DOHH2 (cell line): ENCODE measurements around the gene KRT8.

Experiments
- H3F3A ChIP-seq: fragments of 200-600 bp; sonication (generic), shearing (Covaris generic); 2 replicates; pipeline ENCODE4 v1.6.0; 2016; ENCODE audit warnings: antibody characterized with exemption, mild to moderate bottlenecking; ENCODE audit not compliant: control insufficient read depth, insufficient read depth
- H3K27ac ChIP-seq: fragments of 200-600 bp; sonication (generic); 2 replicates; pipeline ENCODE4 v1.5.1; 2014; ENCODE audit warnings: low read depth, mild to moderate bottlenecking, low read length, moderate library complexity
- H3K27me3 ChIP-seq: fragments of 200-600 bp; sonication (generic); 2 replicates; pipeline ENCODE4 v1.6.1; 2014; ENCODE audit warnings: mild to moderate bottlenecking, low read length, mixed read lengths; ENCODE audit not compliant: control insufficient read depth
- H3K36me3 ChIP-seq: fragments of 200-600 bp; sonication (generic); 2 replicates; pipeline ENCODE4 v1.6.1; 2014; ENCODE audit warnings: mild to moderate bottlenecking, low read length, moderate library complexity, mixed read lengths; ENCODE audit not compliant: control insufficient read depth
- H3K4me1 ChIP-seq: fragments of 200-600 bp; sonication (generic); 2 replicates; pipeline ENCODE4 v1.6.1; 2014; ENCODE audit warnings: mild to moderate bottlenecking, low read length, mixed read lengths; ENCODE audit not compliant: control insufficient read depth
- H3K4me2 ChIP-seq: fragments of 200-600 bp; sonication (generic); 2 replicates; pipeline ENCODE4 v1.6.0; 2014; ENCODE audit warnings: mild to moderate bottlenecking, low read length, moderate library complexity
- H3K4me3 ChIP-seq: fragments of 200-600 bp; sonication (generic); 2 replicates; pipeline ENCODE4 v1.5.1; 2014; ENCODE audit warnings: mild to moderate bottlenecking, low read length, mixed read lengths
- H3K79me2 ChIP-seq: fragments of 200-600 bp; sonication (generic); 2 replicates; pipeline ENCODE4 v1.6.1; 2014; ENCODE audit warnings: mild to moderate bottlenecking, low read length, mixed read lengths; ENCODE audit not compliant: control insufficient read depth
- H3K9me2 ChIP-seq: fragments of 200-600 bp; sonication (generic); replicated peaks from 2 replicates; pipeline ENCODE4 v1.6.1; 2014; ENCODE audit warnings: mild to moderate bottlenecking, low read length, mixed read lengths; ENCODE audit not compliant: control insufficient read depth
- H3K9me3 ChIP-seq: fragments of 200-600 bp; sonication (generic); 2 replicates; pipeline ENCODE4 v1.6.1; 2014; ENCODE audit warnings: antibody characterized with exemption, low read length, mixed read lengths; ENCODE audit not compliant: control insufficient read depth, insufficient read depth
- H4K20me1 ChIP-seq: fragments of 200-600 bp; sonication (generic); 2 replicates; pipeline ENCODE4 v1.6.0; 2014; ENCODE audit warnings: low read depth, mild to moderate bottlenecking, antibody characterized with exemption, low read length, moderate library complexity; ENCODE audit not compliant: control insufficient read depth, insufficient read depth
- CTCF ChIP-seq: fragments of 200-600 bp; sonication (generic); IDR thresholded peaks from one replicate; pipeline ENCODE4 v1.5.1; 2014; ENCODE audit warnings: antibody characterized with exemption, mild to moderate bottlenecking, low read depth, low read length; ENCODE audit not compliant: poor library complexity, severe bottlenecking
- EZH2phosphoT487 ChIP-seq: fragments of 200-600 bp; sonication (generic); IDR thresholded peaks from 2 replicates; pipeline ENCODE4 v1.6.1; 2017; ENCODE audit warnings: borderline replicate concordance, mild to moderate bottlenecking, antibody characterized with exemption, low read length, moderate library complexity, mixed read lengths

KRT8 gene

GRCh38 chr12:52878507-52879393, 26.1 kb downstream of the KRT8 start:
- H3K4me3 ChIP-seq = no peak overlapping the region
- no peak for TF ChIP-seq EZH2phosphoT487
- TF ChIP-seq CTCF = no peak
- H3K79me2 ChIP-seq = no peaks in the 10 kb centered on the region
- no peaks in the 10 kb centered on the region for H3K9me2 ChIP-seq
- peak overlapping the region; percentile 18 for H3K27ac ChIP-seq
- peaks cover 7% of the 10 kb centered on the region for H3K27me3 ChIP-seq
- H3K4me2 ChIP-seq = no peak overlapping the region
- no peaks in the 10 kb centered on the region for H3K9me3 ChIP-seq
- H4K20me1 ChIP-seq = no peaks in the 10 kb centered on the region
- peaks cover 25% of the 10 kb centered on the region for H3K4me1 ChIP-seq
- no peaks in the 10 kb centered on the region for H3F3A ChIP-seq
- H3K36me3 ChIP-seq = no peaks in the 10 kb centered on the region

- Histone ChIP-seq H3K4me3 (no peak overlapping the region), H3K79me2 (no peaks in the 10 kb centered on the region), H3F3A (no peaks in the 10 kb centered on the region), H3K36me3 (no peaks in the 10 kb centered on the region), H3K9me3 (no peaks in the 10 kb centered on the region), H3K4me2 (no peak overlapping the region), H3K27me3 (peaks cover 15% of the 10 kb centered on the region), H4K20me1 (no peaks in the 10 kb centered on the region), H3K27ac (0 out of 2 replicates have a peak overlapping the region, but pooled peaks have one; percentile 7), H3K4me1 (peaks cover 28% of the 10 kb centered on the region), H3K9me2 (no peaks in the 10 kb centered on the region)
- TF ChIP-seq EZH2phosphoT487 (no peak), CTCF (no peak)
Measured at GRCh38 chr12:52877242-52877641, 27.6 kb downstream of the KRT8 start.

- Histone ChIP-seq H3K27ac (no peak overlapping the region), H3K9me2 (no peaks in the 10 kb centered on the region), H4K20me1 (no peaks in the 10 kb centered on the region), H3K36me3 (no peaks in the 10 kb centered on the region), H3K27me3 (peaks cover 15% of the 10 kb centered on the region), H3K4me2 (no peak overlapping the region), H3F3A (no peaks in the 10 kb centered on the region), H3K4me1 (peaks cover 28% of the 10 kb centered on the region), H3K4me3 (no peak overlapping the region), H3K9me3 (no peaks in the 10 kb centered on the region), H3K79me2 (no peaks in the 10 kb centered on the region)
- TF ChIP-seq EZH2phosphoT487 (no peak), CTCF (no peak)
Measured at GRCh38 chr12:52876372-52876771, 28.5 kb downstream of the KRT8 start.
